Right lobe of liver (tissue), 6 donors: ENCODE data around the gene LRRFIP2. TPM values are rescaled to one million over a fixed set of nuclear protein-coding genes. Genes with fewer than 3 reads are reported as not detected.

Source experiments
- ATAC-seq, 4 donors: fragments of 200-7000 bp; cut with Tn5 transposase; one replicate each; pipeline ENCODE4 v1.9.1; 2020; ENCODE audit warnings: mild to moderate bottlenecking in 4 of 4, moderate library complexity in 4 of 4
- DNase-seq, 3 donors: peaks; one replicate each; pipeline ENCODE4 v3.0.0-alpha.2; 2020
- H3K27ac ChIP-seq, 3 donors: fragments of 200-600 bp; one replicate each; pipeline ENCODE4 v1.8.0; 2022
- H3K27me3 ChIP-seq, 2 donors: fragments of 200-600 bp; one replicate each; pipeline ENCODE4 v1.8.0; 2022
- H3K36me3 ChIP-seq, 4 donors: fragments of 200-600 bp; sonication (generic) in 1 of 4; one replicate each; pipeline versions ENCODE4 v1.5.1 to v1.8.0; 2017 to 2022; ENCODE audit warnings: control low read depth in 1 of 4
- H3K4me1 ChIP-seq, 4 donors: fragments of 200-600 bp; sonication (generic) in 1 of 4; one replicate each; pipeline versions ENCODE4 v1.5.1 to v1.8.0; 2017 to 2022; ENCODE audit warnings: control low read depth in 1 of 4
- H3K4me3 ChIP-seq, 3 donors: fragments of 200-600 bp; one replicate each; pipeline ENCODE4 v1.8.0; 2022
- H3K9me3 ChIP-seq, 4 donors: fragments of 200-600 bp; sonication (generic) in 1 of 4; one replicate each; pipeline versions ENCODE4 v1.5.1 to v1.8.0; 2017 to 2022; ENCODE audit warnings: control low read depth in 1 of 4
- POLR2A ChIP-seq: fragments of 450-650 bp; IDR thresholded peaks from one replicate; pipeline ENCODE4 v1.6.1; 2017; ENCODE audit warnings: antibody characterized with exemption, mild to moderate bottlenecking
- WGBS: methylation state at CpG from one replicate; pipeline ENCODE4 v1.1.6; 2018; ENCODE audit warnings: low coverage, low lambda C conversion rate; ENCODE audit not compliant: insufficient coverage; ENCODE audit errors: missing lambda C conversion rate; 5-methylcytosine and 5-hydroxymethylcytosine counted together
- intact Hi-C, 2 donors: fragments of 100-400 bp; cut with DNase I; formaldehyde crosslinking; loops; one replicate each; pipeline versions ENCODE4 v1.11.2 to v1.14.1; 2022
- total RNA-seq, 6 experiments: library from RNA; depleted of rRNA in 2 of 6; stranded (reverse); fragments of >200 nt in 2 of 6; fragmentation: NEBNext Ultra II Directional in 3 of 6; extraction: Animal tissue kit (Norgen Biotek cat#: 25700) in 3 of 6; gene quantifications; one replicate each; pipeline versions ENCODE4 v1.1.0 to v1.2.4, GENCODE V29; 2016 to 2023
- TF ChIP-seq, protein P1 (sequence below), 4 donors: fragments of 200-600 bp in 3 of 4; fragments of 450-650 bp in 1 of 4; IDR thresholded peaks; one replicate each; pipeline versions ENCODE4 v1.5.1 to v1.8.0; 2016 to 2022; ENCODE audit warnings: antibody characterized with exemption in 4 of 4, mild to moderate bottlenecking in 2 of 4
- donor health status: DM: no; HTN: yes; CAD: no.
- donor health status: DM: no; HTN: no; CAD: no.
- donor health status: DM: no; HTN: no; CAD: no.
- donor health status: DM: no; HTN: yes; CAD: no.
- donor health status: DM: no; HTN: yes; CAD: no.

LRRFIP2 gene
- total RNA-seq, 6 experiments from 2014 or later = 32.8 to 46.1 (median 39.6) TPM

DNA sequence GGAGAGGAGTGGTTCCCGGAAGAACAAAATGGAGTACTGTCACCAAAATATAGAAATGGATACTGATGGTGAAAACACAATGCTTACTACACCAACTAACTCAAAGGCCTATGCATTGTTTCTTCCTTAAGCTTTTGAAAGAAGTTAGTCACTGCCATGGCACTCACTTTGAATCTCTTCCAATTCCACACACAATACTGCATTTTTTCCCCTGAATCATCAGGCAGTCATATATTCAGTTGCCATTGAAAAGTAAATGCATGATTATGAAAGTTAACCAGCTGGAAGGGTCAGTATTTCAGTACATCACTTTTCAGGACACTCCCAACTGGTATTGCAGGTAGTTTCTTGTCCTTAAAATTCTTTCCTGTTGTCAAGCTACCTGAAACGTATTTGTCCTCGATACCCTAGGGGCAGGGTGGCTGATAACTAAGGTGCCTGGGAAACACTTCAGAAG is 9.0 kb upstream of the LRRFIP2 start:
- WGBS = 95% methylated on average over 3 of the region's 3 CpGs
- TF ChIP-seq, protein P1, sequence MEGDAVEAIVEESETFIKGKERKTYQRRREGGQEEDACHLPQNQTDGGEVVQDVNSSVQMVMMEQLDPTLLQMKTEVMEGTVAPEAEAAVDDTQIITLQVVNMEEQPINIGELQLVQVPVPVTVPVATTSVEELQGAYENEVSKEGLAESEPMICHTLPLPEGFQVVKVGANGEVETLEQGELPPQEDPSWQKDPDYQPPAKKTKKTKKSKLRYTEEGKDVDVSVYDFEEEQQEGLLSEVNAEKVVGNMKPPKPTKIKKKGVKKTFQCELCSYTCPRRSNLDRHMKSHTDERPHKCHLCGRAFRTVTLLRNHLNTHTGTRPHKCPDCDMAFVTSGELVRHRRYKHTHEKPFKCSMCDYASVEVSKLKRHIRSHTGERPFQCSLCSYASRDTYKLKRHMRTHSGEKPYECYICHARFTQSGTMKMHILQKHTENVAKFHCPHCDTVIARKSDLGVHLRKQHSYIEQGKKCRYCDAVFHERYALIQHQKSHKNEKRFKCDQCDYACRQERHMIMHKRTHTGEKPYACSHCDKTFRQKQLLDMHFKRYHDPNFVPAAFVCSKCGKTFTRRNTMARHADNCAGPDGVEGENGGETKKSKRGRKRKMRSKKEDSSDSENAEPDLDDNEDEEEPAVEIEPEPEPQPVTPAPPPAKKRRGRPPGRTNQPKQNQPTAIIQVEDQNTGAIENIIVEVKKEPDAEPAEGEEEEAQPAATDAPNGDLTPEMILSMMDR (IDR thresholded peaks at IDR 0.05) = no peak
- TF ChIP-seq POLR2A = no peak
- intact Hi-C loops = no loop called here
- Histone ChIP-seq H3K27me3 (no peaks in the 10 kb centered on the region), H3K27ac (no peak overlapping the region), H3K9me3 (no peaks in the 10 kb centered on the region), H3K4me3 (no peak overlapping the region), H3K4me1 (peaks cover 0 to 2% (median 0%) of the 10 kb centered on the region in 4 donors), H3K36me3 (no peaks in the 10 kb centered on the region)
- ATAC-seq (no peak), DNase-seq (no peak)

DNA sequence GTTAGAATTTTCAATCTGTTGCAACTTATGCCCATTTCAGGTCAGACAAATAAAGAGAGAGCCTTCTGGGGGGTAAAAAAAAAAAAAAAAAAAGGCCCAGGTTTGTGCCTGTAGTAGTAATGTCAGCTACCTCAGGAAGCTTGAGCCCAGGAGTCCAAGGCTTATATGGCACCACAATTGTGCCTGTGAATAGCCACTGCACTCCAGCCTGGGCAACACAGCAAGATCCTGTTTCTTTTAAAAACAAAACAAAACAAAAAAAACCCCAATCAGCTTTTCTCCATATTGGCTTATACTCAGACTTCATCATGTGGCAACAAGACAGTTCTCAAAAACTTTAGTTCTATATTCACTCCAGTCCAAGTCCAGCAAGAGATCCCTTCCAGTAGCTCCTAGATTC is 8.4 kb upstream of the LRRFIP2 start:
- Histone ChIP-seq H3K27ac (no peak overlapping the region), H3K9me3 (no peaks in the 10 kb centered on the region), H3K36me3 (no peaks in the 10 kb centered on the region), H3K4me3 (no peak overlapping the region), H3K4me1 (peaks cover 0 to 4% (median under 1%) of the 10 kb centered on the region in 4 donors), H3K27me3 (no peaks in the 10 kb centered on the region)
- no peak for ATAC-seq
- intact Hi-C loops = no loop called here
- DNase-seq = no peak
- TF ChIP-seq, protein P1 (IDR thresholded peaks at IDR 0.05) = no peak
- no peak for TF ChIP-seq POLR2A

DNA sequence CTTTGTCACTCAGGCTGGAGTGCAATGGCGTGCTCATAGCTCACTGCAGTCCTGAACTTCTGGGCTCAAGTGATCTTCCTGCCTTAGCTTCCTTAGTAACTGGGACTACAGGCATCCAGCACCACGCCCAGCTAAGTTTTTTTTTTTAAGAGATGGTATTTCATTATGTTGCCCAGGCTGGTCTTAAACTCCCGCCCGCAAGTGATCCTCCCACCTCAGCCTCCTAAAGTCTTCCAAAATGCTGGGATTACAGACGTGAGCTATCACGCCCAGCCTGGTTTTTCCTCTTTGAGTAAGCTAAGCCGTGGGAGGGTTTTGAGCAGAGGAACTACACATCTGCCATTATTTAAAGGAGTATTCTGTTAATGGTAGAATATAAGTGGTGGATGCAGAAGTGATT is 7.4 kb upstream of the LRRFIP2 start:
- intact Hi-C loops = no loop called here
- H3K4me3 ChIP-seq = no peak overlapping the region
- H3K27me3 ChIP-seq = no peaks in the 10 kb centered on the region
- no peaks in the 10 kb centered on the region for H3K9me3 ChIP-seq
- H3K4me1 ChIP-seq = peaks cover 0 to 10% (median 2%) of the 10 kb centered on the region in 4 donors
- DNase-seq = no peak
- WGBS = 86% methylated on average over 7 of the region's 7 CpGs
- H3K36me3 ChIP-seq = no peaks in the 10 kb centered on the region
- H3K27ac ChIP-seq = no peak overlapping the region
- no peak for ATAC-seq
- TF ChIP-seq POLR2A = no peak
- TF ChIP-seq, protein P1 (IDR thresholded peaks at IDR 0.05) = no peak

DNA sequence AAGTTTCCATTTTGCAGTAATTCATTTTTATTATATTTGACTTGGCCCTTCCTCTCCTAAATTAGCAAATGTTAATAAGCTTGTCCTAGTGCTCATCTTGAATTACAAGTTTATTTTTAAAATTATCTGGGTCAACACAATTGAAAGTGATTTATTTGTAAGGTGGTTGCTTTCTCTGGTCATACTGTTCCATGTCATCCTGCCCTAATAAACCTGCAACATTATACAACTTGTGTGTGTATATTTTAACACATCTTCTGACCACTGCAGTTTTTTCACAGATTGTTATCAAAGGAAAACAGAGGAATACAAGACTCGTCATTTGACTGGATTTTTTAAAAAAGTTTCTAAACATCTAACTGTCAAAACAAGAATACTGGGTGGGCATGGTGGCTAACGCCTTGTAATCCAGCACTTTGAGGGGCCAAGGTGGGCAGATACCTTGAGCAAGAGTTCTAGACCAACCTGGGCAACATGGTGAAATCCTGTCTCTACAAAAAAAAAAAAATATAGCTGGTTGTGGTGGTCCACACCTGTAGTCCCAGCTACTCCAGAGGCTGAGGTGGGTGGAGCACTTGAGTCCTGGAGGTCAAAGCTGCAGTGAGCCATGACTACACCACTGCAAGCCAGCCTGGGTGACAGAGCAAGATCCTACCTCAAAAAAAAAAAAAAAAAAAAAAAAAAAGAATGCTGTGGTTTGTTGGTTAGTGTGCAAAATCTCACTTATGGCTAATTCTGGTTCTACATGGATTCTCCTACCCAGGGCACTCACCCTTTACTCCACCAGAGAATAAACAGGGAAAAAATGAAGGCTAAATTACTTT is 5.0 kb upstream of the LRRFIP2 start:
- ATAC-seq = no peak
- Histone ChIP-seq H3K27ac (no peak overlapping the region), H3K27me3 (no peaks in the 10 kb centered on the region), H3K36me3 (no peaks in the 10 kb centered on the region), H3K4me1 (peaks cover 0 to 10% (median 3%) of the 10 kb centered on the region in 4 donors), H3K4me3 (no peak overlapping the region), H3K9me3 (no peaks in the 10 kb centered on the region)
- intact Hi-C loops = no loop called here
- WGBS = 62% methylated on average over 2 of the region's 2 CpGs
- TF ChIP-seq, protein P1 (IDR thresholded peaks at IDR 0.05) = no peak
- TF ChIP-seq POLR2A = no peak
- no peak for DNase-seq
